ENCODE measurements around the gene GARNL3.
A peak's percentile ranks its signal among the peaks of the same experiment; 100 is the strongest.

The GARNL3 gene

GRCh38 chr9:127398715-127399400 is 134.3 kb downstream of the GARNL3 start:
- Histone ChIP-seq H3K9ac (ENCODE audit: low read length) (peak overlapping the region; percentile 3), H3K27ac (ENCODE audit: low read depth, low read length) (peak overlapping the region; percentile 88), H3K4me3 (ENCODE audit: low read length) (peak overlapping the region; percentile 76), H3K36me3 (ENCODE audit: control insufficient read depth, insufficient read depth, low read length) (peaks cover 3% of the 10 kb centered on the region), H3K27me3 (ENCODE audit: control insufficient read depth, insufficient read depth, low read length) (no peaks in the 10 kb centered on the region), H3K4me1 (ENCODE audit: control insufficient read depth, insufficient read depth, low read length) (peaks cover 6% of the 10 kb centered on the region)

GRCh38 chr9:127399736-127400269 is 135.2 kb downstream of the GARNL3 start:
- Histone ChIP-seq H3K9ac (ENCODE audit: low read length) (no peak overlapping the region), H3K4me3 (ENCODE audit: low read length) (no peak overlapping the region), H3K36me3 (ENCODE audit: control insufficient read depth, insufficient read depth, low read length) (peaks cover 9% of the 10 kb centered on the region), H3K27me3 (ENCODE audit: control insufficient read depth, insufficient read depth, low read length) (no peaks in the 10 kb centered on the region), H3K27ac (ENCODE audit: low read depth, low read length) (no peak overlapping the region), H3K4me1 (ENCODE audit: control insufficient read depth, insufficient read depth, low read length) (peaks cover 6% of the 10 kb centered on the region)

DNA sequence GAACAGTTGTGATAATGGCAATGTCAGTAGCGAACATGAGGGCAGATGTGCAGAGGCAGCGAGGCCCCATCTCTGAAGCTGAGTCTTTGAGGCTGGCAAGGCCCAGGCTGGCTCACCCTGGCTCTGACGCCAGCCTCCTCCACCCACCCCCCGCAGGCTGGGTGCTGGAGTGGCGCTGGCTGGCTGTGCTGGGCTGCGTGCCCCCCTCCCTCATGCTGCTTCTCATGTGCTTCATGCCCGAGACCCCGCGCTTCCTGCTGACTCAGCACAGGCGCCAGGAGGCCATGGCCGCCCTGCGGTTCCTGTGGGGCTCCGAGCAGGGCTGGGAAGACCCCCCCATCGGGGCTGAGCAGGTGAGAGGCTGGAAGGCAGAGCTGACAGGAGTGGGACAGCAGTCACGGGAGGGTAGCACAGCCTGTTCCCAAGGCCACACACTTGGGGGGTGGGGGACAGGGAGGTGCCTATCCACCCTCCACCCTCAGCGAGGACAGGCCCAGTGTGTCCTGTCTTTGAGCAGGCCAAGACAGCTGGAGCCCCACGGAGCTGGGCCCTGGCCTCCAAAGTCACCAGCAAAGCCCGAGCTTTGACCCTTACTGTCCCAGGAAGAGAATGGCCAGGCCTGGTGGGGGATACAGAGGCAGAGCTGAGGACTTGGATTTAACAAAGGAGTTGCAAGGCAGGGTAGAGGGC is 138.0 kb downstream of the GARNL3 start:
- peak overlapping the region; percentile 43 for H3K27ac ChIP-seq (ENCODE audit: low read depth, low read length)
- no peaks in the 10 kb centered on the region for H3K27me3 ChIP-seq (ENCODE audit: control insufficient read depth, insufficient read depth, low read length)
- peaks cover 8% of the 10 kb centered on the region for H3K4me1 ChIP-seq (ENCODE audit: control insufficient read depth, insufficient read depth, low read length)
- H3K36me3 ChIP-seq (ENCODE audit: control insufficient read depth, insufficient read depth, low read length): peaks cover 17% of the 10 kb centered on the region
- H3K9ac ChIP-seq (ENCODE audit: low read length): no peak overlapping the region
- H3K4me3 ChIP-seq (ENCODE audit: low read length): no peak overlapping the region

- H3K27ac ChIP-seq (ENCODE audit: low read depth, low read length): no peak overlapping the region
- H3K36me3 ChIP-seq (ENCODE audit: control insufficient read depth, insufficient read depth, low read length): peaks cover 17% of the 10 kb centered on the region
- H3K4me3 ChIP-seq (ENCODE audit: low read length): no peak overlapping the region
- H3K27me3 ChIP-seq (ENCODE audit: control insufficient read depth, insufficient read depth, low read length): no peaks in the 10 kb centered on the region
- no peak overlapping the region for H3K9ac ChIP-seq (ENCODE audit: low read length)
- peaks cover 2% of the 10 kb centered on the region for H3K4me1 ChIP-seq (ENCODE audit: control insufficient read depth, insufficient read depth, low read length)
These were observed 139.1 kb downstream of the GARNL3 start for GRCh38 chr9:127403507-127404192.

GRCh38 chr9:127404631-127405030 is 140.1 kb downstream of the GARNL3 start:
- Histone ChIP-seq H3K36me3 (ENCODE audit: control insufficient read depth, insufficient read depth, low read length) (peaks cover 17% of the 10 kb centered on the region), H3K27me3 (ENCODE audit: control insufficient read depth, insufficient read depth, low read length) (no peaks in the 10 kb centered on the region), H3K27ac (ENCODE audit: low read depth, low read length) (no peak overlapping the region)

GRCh38 chr9:127405344-127406125 is 141.0 kb downstream of the GARNL3 start:
- Histone ChIP-seq H3K27ac (ENCODE audit: low read depth, low read length) (no peak overlapping the region), H3K4me1 (ENCODE audit: control insufficient read depth, insufficient read depth, low read length) (peaks cover 2% of the 10 kb centered on the region), H3K4me3 (ENCODE audit: low read length) (no peak overlapping the region), H3K36me3 (ENCODE audit: control insufficient read depth, insufficient read depth, low read length) (peaks cover 17% of the 10 kb centered on the region), H3K9ac (ENCODE audit: low read length) (no peak overlapping the region), H3K27me3 (ENCODE audit: control insufficient read depth, insufficient read depth, low read length) (no peaks in the 10 kb centered on the region)

More at GRCh38 chr9:127404631-127405030, 140.1 kb downstream of the GARNL3 start:
- H3K4me1 ChIP-seq (ENCODE audit: control insufficient read depth, insufficient read depth, low read length): peaks cover 2% of the 10 kb centered on the region
- H3K9ac ChIP-seq (ENCODE audit: low read length): no peak overlapping the region
- no peak overlapping the region for H3K4me3 ChIP-seq (ENCODE audit: low read length)

- Histone ChIP-seq H3K4me3 (ENCODE audit: low read length) (no peak overlapping the region), H3K27me3 (ENCODE audit: control insufficient read depth, insufficient read depth, low read length) (no peaks in the 10 kb centered on the region), H3K36me3 (ENCODE audit: control insufficient read depth, insufficient read depth, low read length) (peaks cover 17% of the 10 kb centered on the region), H3K9ac (ENCODE audit: low read length) (no peak overlapping the region), H3K27ac (ENCODE audit: low read depth, low read length) (peak overlapping the region; percentile 74), H3K4me1 (ENCODE audit: control insufficient read depth, insufficient read depth, low read length) (peaks cover 2% of the 10 kb centered on the region)
These were observed 142.4 kb downstream of the GARNL3 start for GRCh38 chr9:127406799-127407491.

DNA sequence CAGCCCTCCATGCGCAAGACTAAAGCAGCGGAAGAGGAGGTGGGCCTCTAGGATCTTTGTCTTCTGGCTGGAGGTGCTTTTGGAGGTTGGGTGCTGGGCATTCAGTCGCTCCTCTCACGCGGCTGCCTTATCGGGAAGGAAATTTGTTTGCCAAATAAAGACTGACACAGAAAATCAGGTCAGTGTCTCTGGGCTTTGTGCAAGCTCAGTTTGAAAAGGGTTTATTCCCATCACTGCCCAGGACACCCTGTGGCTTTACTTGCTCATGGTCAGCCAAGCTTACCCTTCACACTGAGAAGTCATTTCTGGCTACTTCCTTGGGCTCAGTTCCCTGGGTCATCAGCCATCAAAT is 142.9 kb downstream of the GARNL3 start:
- peaks cover 2% of the 10 kb centered on the region for H3K4me1 ChIP-seq (ENCODE audit: control insufficient read depth, insufficient read depth, low read length)
- H3K27ac ChIP-seq (ENCODE audit: low read depth, low read length): peak overlapping the region; percentile 74
- H3K9ac ChIP-seq (ENCODE audit: low read length): no peak overlapping the region
- H3K4me3 ChIP-seq (ENCODE audit: low read length): no peak overlapping the region
- H3K27me3 ChIP-seq (ENCODE audit: control insufficient read depth, insufficient read depth, low read length): no peaks in the 10 kb centered on the region
- H3K36me3 ChIP-seq (ENCODE audit: control insufficient read depth, insufficient read depth, low read length): peaks cover 17% of the 10 kb centered on the region

DNA sequence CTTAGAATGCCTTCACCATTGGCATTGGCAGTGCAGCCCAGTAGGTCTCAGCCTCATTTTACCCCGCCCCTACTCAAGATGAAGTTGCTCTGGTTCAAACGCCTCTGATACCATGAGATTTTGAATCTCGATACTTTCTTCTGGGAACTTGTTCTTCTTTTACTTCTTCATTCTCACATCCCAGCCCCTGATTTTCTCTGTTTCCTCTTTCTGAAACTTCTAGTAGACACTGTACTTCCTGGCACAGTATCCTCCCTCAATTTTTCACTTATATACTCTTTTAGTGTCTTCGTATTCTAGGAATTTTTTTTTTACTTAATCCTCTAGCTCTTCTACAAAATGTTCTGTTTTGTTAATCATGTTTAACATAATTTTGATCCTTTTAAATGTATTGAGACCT is 146.5 kb downstream of the GARNL3 start:
- Histone ChIP-seq H3K27ac (ENCODE audit: low read depth, low read length) (no peak overlapping the region), H3K4me3 (ENCODE audit: low read length) (no peak overlapping the region), H3K27me3 (ENCODE audit: control insufficient read depth, insufficient read depth, low read length) (no peaks in the 10 kb centered on the region), H3K9ac (ENCODE audit: low read length) (no peak overlapping the region), H3K4me1 (ENCODE audit: control insufficient read depth, insufficient read depth, low read length) (peaks cover 13% of the 10 kb centered on the region), H3K36me3 (ENCODE audit: control insufficient read depth, insufficient read depth, low read length) (peaks cover 2% of the 10 kb centered on the region)

DNA sequence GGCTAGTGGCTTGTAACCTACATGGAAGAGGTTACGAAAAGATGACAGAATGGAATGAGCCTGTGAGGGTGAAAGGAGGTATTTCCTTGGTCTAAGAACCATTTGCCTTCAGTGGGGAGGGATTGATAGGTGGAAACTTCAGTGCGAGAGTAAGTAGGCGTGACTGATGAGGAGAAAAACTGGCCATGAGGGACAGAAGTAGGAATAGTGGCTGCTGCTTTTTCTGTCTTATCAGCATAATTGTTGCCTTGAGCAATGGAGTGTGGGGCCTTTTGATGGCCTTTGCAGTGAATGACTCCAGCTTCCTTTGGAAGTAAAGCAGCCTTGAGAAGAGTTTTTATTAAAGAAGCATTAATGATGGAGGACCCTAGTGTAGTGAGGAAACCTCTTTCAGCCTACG is 150.6 kb downstream of the GARNL3 start:
- Histone ChIP-seq H3K4me1 (ENCODE audit: control insufficient read depth, insufficient read depth, low read length) (peaks cover 27% of the 10 kb centered on the region), H3K9ac (ENCODE audit: low read length) (no peak overlapping the region), H3K27me3 (ENCODE audit: control insufficient read depth, insufficient read depth, low read length) (no peaks in the 10 kb centered on the region), H3K36me3 (ENCODE audit: control insufficient read depth, insufficient read depth, low read length) (peaks cover 3% of the 10 kb centered on the region), H3K4me3 (ENCODE audit: low read length) (no peak overlapping the region), H3K27ac (ENCODE audit: low read depth, low read length) (peak overlapping the region; percentile 90)

DNA sequence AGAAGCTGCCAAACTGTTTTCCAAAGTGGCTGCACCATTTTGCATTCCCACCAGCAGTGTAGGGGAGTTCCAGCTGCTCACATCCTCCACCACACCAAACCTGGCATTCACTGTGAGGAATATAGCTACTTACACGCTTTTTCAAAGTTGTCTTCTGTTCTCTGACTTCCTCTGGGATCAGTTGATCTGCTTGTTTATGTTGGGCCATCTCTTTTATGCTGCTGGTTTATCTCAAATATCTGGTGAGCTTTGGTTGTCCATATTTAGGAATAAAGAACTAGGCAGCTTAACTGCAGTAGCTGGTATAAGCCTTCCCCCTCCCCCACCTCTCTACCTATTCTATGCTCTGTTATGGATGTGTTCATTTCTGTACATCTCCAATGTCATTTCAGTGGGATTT is 151.1 kb downstream of the GARNL3 start:
- no peak overlapping the region for H3K9ac ChIP-seq (ENCODE audit: low read length)
- no peaks in the 10 kb centered on the region for H3K27me3 ChIP-seq (ENCODE audit: control insufficient read depth, insufficient read depth, low read length)
- H3K4me3 ChIP-seq (ENCODE audit: low read length): no peak overlapping the region
- peaks cover 3% of the 10 kb centered on the region for H3K36me3 ChIP-seq (ENCODE audit: control insufficient read depth, insufficient read depth, low read length)
- peaks cover 27% of the 10 kb centered on the region for H3K4me1 ChIP-seq (ENCODE audit: control insufficient read depth, insufficient read depth, low read length)
- peak overlapping the region; percentile 90 for H3K27ac ChIP-seq (ENCODE audit: low read depth, low read length)
